Glomerular visceral epithelial cell (primary cell): ENCODE data around the gene SLC24A3.
A peak's percentile ranks its signal among the peaks of the same experiment; 100 is the strongest.

Experiments used
- DNase-seq: peaks from one replicate; pipeline ENCODE4 v3.0.0-alpha.2; 2016; ENCODE audit errors: extremely low spot score

Gene SLC24A3

GRCh38 chr20:19212469-19212815 is at the start of gene SLC24A3:
TSS of gene SLC24A3 (plus strand) at chr20:19212642.
- no peak for DNase-seq

DNA sequence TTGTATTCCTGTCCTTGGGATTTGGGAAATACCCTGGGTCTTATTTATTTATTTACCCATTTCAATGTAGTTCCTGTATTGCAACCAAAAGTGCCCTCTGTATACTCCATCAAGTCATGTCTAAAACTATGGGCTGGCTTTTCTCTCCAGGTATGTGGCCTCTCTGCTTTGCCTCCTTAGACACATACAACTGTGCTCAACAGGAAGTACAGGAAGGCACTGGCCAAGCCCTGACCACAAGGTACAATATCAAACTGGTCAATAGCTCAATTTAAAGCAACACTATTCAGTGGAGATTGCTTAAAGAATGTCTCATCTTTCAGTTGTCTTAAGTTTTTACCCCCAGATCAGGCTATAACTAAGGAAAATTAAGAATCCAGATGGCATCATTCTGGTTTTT is 42.3 kb upstream of the SLC24A3 start:
- no peak for DNase-seq

- no peak for DNase-seq
Observed at GRCh38 chr20:19172637-19173036, 39.8 kb upstream of the SLC24A3 start.

GRCh38 chr20:19176470-19177052 is 35.9 kb upstream of the SLC24A3 start:
- DNase-seq: no peak

DNA sequence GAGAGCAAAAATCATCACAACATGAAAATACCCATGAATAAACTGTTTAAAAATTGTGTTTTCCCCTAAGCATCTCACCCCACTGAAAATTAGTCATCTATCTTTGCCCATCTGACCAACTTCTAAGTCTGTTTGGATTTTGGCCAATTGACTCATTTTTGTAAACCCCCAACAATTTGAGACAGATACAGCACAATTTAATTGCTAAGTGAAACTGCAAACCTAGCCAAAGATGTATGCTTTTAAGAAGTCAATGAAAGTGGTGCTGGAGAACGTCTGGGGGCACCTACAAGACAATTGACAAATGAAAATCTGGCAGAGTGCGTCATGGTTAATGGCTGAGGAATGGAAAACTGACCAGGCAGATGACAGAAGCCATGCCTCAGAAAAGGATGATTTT is 30.9 kb upstream of the SLC24A3 start:
- DNase-seq: no peak

DNA sequence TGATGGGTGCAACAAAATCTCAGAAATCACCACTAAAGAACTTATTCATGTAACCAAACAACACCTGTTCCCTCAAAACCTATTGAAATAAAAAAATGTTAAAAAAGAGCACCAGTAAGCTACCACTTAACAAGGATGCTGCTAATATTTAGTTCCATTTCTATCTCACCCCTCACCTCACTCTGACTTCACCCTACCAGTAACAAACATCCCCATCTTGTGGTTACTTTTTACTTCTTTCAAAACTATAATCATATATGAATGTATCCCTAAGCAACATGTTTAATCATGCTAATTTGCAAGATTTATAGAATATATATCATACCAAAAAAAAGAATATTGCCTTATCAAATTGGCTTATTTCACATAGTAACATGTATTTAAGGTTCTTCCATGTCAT is 27.4 kb upstream of the SLC24A3 start:
- no peak for DNase-seq

- no peak for DNase-seq
Observed at GRCh38 chr20:19193349-19193748, 19.1 kb upstream of the SLC24A3 start.

DNA sequence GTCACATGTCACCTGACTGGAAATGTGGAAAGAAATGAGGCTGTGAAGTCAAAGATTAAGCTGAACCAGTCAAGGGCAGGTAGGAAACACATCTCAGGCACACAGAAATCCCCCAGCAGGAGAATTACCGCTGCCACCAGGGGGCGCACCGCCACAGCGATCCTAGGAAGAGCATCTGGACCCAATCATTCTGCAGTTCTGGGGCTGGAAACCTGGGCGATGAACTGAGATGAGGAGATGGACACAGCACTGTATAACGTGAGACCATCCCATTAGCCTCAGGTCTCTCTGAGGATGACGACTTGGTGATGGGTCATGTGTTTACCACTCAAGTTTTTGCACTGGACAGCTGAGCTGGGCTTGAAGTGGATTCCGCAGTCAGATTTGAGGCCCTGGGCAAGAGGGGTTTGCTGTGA is 6.5 kb upstream of the SLC24A3 start:
- DNase-seq: peak; percentile 42

DNA sequence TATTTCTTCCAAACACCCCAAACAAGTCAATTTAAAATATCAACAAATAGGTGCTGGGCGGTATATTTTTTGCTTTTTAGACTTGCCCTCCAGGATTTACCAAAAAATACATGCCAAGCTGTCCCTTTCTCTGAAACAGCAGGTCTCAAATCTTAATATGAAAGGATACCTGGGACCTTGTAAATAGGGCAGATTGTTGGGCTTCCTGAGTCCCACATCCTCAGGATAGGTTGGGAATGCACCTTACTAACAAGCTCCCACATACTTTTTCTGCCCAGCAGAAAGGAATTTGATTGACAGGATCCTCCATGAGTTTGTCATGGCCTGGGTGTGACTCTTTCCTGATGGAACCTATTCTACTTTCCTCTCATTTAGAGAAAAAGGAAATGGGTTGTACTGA is 4.9 kb upstream of the SLC24A3 start:
- no peak for DNase-seq

DNA sequence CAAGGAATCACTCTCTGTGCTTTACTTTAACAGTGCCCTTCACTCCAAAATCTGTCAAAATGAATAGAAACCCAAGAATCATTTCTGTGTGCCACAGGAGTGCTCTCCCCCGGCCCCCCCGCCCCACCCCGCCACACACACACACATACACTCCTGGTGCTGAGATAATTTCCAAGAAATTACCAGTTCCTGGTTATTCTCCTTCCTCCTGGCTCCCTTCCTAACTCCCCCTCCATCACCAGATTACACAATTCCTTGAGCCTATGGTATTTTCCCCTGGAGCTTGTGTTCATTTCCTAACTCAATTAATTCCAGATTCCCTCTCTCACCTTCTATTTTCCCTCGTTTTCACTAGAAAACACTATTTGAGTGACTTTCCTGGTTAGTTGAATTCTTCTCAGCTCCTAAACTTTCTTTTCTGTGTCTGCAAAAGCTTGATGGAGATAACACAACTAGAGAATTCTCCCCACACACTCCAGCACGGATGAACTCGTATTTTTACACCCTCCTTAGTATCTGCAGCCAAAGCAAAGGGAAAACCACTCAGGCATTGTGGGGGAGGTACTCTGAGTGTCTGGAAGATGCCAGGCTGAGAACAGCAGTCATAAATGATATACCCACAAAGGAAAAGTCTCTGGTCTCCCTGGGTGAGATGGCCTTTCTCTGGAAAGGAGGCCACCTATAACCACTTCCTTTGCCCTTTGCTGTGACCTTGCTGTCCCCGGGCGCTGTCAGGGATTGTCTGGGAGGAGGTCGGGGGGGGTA is 1.9 kb upstream of the SLC24A3 start:
- no peak for DNase-seq

- no peak for DNase-seq
Observed at GRCh38 chr20:19211252-19211651, 1.2 kb upstream of the SLC24A3 start.

- no peak for DNase-seq
Observed at GRCh38 chr20:19211661-19212468, 577 bp upstream of the SLC24A3 start.

- no peak for DNase-seq
Observed at GRCh38 chr20:19212821-19213502, 520 bp downstream of the SLC24A3 start.

- DNase-seq: no peak
Observed at GRCh38 chr20:19213946-19214490, 1.6 kb downstream of the SLC24A3 start.

DNA sequence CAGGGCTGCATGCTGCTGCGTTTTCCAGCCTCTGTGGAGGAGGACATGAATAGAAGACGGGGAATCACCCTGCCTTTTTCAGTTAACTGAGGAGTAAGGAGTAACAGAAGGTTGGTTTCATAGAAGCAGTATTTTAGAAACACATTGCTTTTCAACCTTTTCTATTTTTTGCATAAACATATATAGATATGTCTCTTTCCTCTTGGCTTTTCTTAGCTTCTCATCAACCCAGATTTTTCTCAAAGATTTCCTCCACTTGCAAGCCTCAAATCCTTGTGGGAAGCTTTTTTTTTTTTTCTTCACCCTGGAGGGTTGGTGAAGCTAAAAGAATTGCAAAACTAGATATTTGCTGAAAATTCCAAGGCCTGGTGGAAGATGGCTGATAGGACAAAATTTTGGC is 6.0 kb downstream of the SLC24A3 start:
- DNase-seq: no peak

- no peak for DNase-seq
Observed at GRCh38 chr20:19222520-19223040, 10.1 kb downstream of the SLC24A3 start.

- DNase-seq: no peak
Observed at GRCh38 chr20:19223640-19224039, 11.2 kb downstream of the SLC24A3 start.

GRCh38 chr20:19231359-19232035 is 19.1 kb downstream of the SLC24A3 start:
- DNase-seq: no peak

DNA sequence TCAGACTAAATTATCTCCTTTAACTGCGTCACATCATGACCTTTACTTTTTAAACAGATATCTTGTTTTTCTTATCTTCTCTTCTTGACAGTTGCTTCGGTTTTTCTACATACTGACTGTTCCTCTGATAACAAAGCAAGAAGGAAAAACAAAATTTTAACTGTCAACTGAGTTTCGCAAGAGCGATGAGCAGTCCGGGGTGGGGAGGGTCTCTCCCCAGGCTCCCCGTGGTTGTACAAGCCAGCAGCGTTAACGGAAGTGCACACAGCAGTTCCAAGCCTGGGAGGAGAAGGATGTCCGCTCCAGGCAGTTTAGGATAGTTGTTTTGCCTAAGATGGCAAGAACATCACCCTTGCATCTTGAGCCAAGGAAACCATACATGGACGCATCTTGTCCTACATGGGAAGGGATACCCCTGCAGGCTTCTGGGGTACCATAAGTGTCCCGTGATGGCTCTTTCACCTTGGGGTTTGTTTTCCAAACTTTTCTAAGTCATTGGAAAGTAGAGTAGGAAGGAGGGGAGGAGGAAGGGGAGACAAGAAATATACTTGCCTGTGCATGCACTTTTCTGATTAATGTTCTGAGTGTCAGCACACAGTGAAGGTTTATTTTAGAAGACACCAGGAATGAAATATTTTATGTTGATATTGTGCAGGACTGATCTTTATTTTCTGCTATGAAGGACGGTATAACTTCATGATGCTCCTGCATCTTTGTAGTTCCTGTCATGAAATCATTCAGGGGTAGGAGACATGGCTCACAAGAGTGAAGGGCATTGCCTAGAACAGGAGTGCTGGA is 20.8 kb downstream of the SLC24A3 start:
- DNase-seq: no peak

- no peak for DNase-seq
Observed at GRCh38 chr20:19236371-19237055, 24.1 kb downstream of the SLC24A3 start.
